SK-N-SH treated with all-trans-retinoic acid at 6 μM for 48 hours (cell line): ENCODE measurements around the gene STK32B.
"Not testable (repeated sequence)": the region's sequence is repeated elsewhere in the genome, so short reads cannot be mapped to it uniquely, and the experiment has no call there.

ENCODE experiments used
- ATAC-seq: fragments of 200-7000 bp; cut with Tn5 transposase; 3 replicates; pipeline ENCODE4 v1.9.1; 2020; ENCODE audit warnings: mild to moderate bottlenecking, moderate library complexity
- ARNTL ChIP-seq: fragments of 450-650 bp; formaldehyde crosslinking; IDR thresholded peaks from 2 replicates; pipeline ENCODE4 v1.5.0; 2020; ENCODE audit warnings: low read depth, mild to moderate bottlenecking, moderate library complexity, borderline replicate concordance
- BACH2 ChIP-seq: fragments of 250-450 bp; sonication (Bioruptor Pico); IDR thresholded peaks from 2 replicates; pipeline ENCODE4 v1.9.0; 2021; ENCODE audit warnings: mild to moderate bottlenecking, borderline replicate concordance
- CREB5 ChIP-seq: fragments of 250-450 bp; sonication (Bioruptor Pico); IDR thresholded peaks from 2 replicates; pipeline ENCODE4 v1.5.1; 2020; ENCODE audit warnings: low read depth, mild to moderate bottlenecking, moderate library complexity
- CSDC2 ChIP-seq: fragments of 250-450 bp; sonication (Bioruptor Pico); IDR thresholded peaks from 2 replicates; pipeline ENCODE4 v1.5.0; 2020; ENCODE audit warnings: mild to moderate bottlenecking, moderate library complexity
- CSRNP3 ChIP-seq: fragments of 250-450 bp; sonication (Bioruptor Pico); IDR thresholded peaks from 2 replicates; pipeline ENCODE4 v1.5.1; 2021; ENCODE audit warnings: mild to moderate bottlenecking, moderate library complexity
- ESRRG ChIP-seq: fragments of 250-450 bp; sonication (Bioruptor Pico); IDR thresholded peaks from 2 replicates; pipeline ENCODE4 v1.6.1; 2021; ENCODE audit warnings: mild to moderate bottlenecking
- GLIS3 ChIP-seq: fragments of 250-450 bp; sonication (Bioruptor Pico); IDR thresholded peaks from 2 replicates; pipeline ENCODE4 v1.5.0; 2020; ENCODE audit warnings: mild to moderate bottlenecking, moderate library complexity
- ISL1 ChIP-seq: fragments of 250-450 bp; sonication (Bioruptor Pico); IDR thresholded peaks from 2 replicates; pipeline ENCODE4 v2.1.2; 2022; ENCODE audit warnings: mild to moderate bottlenecking, moderate library complexity
- OSR1 ChIP-seq: fragments of 250-450 bp; sonication (Bioruptor Pico); IDR thresholded peaks from 2 replicates; pipeline ENCODE4 v1.8.0; 2022; ENCODE audit warnings: moderate library complexity, mild to moderate bottlenecking, inconsistent platforms
- PPARA ChIP-seq: fragments of 250-450 bp; sonication (Bioruptor Pico); IDR thresholded peaks from 2 replicates; pipeline ENCODE4 v1.5.0; 2020; ENCODE audit warnings: mild to moderate bottlenecking, borderline replicate concordance
- RARB ChIP-seq: fragments of 250-450 bp; sonication (Bioruptor Pico); IDR thresholded peaks from 2 replicates; pipeline ENCODE4 v1.8.0; 2021; ENCODE audit warnings: mild to moderate bottlenecking, moderate library complexity
- SNAI2 ChIP-seq: fragments of 250-450 bp; sonication (Bioruptor Pico); IDR thresholded peaks from 2 replicates; pipeline ENCODE4 v1.5.0; 2020; ENCODE audit warnings: mild to moderate bottlenecking, moderate library complexity
- TCF4 ChIP-seq: fragments of 250-450 bp; sonication (Bioruptor Pico); IDR thresholded peaks from 2 replicates; pipeline ENCODE4 v1.8.0; 2021; ENCODE audit warnings: mild to moderate bottlenecking, moderate library complexity, borderline replicate concordance
- TSHZ2 ChIP-seq: fragments of 250-450 bp; sonication (Bioruptor Pico); IDR thresholded peaks from 2 replicates; pipeline ENCODE4 v1.5.0; 2020; ENCODE audit warnings: mild to moderate bottlenecking, moderate library complexity
- ZC3H10 ChIP-seq: fragments of 250-450 bp; sonication (Bioruptor Pico); IDR thresholded peaks from 2 replicates; pipeline ENCODE4 v1.5.1; 2021; ENCODE audit warnings: mild to moderate bottlenecking, moderate library complexity
- ZFP3 ChIP-seq: fragments of 250-450 bp; sonication (Bioruptor Pico); IDR thresholded peaks from 2 replicates; pipeline ENCODE4 v1.5.0; 2020; ENCODE audit warnings: mild to moderate bottlenecking, moderate library complexity
- ZFP30 ChIP-seq: fragments of 450-650 bp; formaldehyde crosslinking; IDR thresholded peaks from 2 replicates; pipeline ENCODE4 v1.5.0; 2022; ENCODE audit warnings: mild to moderate bottlenecking, moderate library complexity
- ZNF565 ChIP-seq: fragments of 450-650 bp; formaldehyde crosslinking; conservative IDR thresholded peaks from 2 replicates; pipeline ENCODE4 v1.5.0; 2020; ENCODE audit warnings: low read depth, mild to moderate bottlenecking, moderate library complexity
- ZNF70 ChIP-seq: fragments of 450-650 bp; formaldehyde crosslinking; IDR thresholded peaks from 2 replicates; pipeline ENCODE4 v1.5.0; 2020; ENCODE audit warnings: mild to moderate bottlenecking, moderate library complexity
- ZNF8 ChIP-seq: fragments of 450-650 bp; formaldehyde crosslinking; IDR thresholded peaks from 2 replicates; pipeline ENCODE4 v1.5.0; 2020; ENCODE audit warnings: mild to moderate bottlenecking, moderate library complexity
- TF ChIP-seq, protein P1 (sequence below): fragments of 250-450 bp; sonication (Bioruptor Pico); IDR thresholded peaks from 2 replicates; pipeline ENCODE4 v1.8.0; 2021; ENCODE audit warnings: low read depth, mild to moderate bottlenecking, moderate library complexity, borderline replicate concordance
- TF ChIP-seq, protein P2 (sequence below): fragments of 250-450 bp; sonication (Bioruptor Pico); IDR thresholded peaks from 2 replicates; pipeline ENCODE4 v1.8.0; 2020; ENCODE audit warnings: mild to moderate bottlenecking, moderate library complexity, borderline replicate concordance

Gene STK32B

DNA sequence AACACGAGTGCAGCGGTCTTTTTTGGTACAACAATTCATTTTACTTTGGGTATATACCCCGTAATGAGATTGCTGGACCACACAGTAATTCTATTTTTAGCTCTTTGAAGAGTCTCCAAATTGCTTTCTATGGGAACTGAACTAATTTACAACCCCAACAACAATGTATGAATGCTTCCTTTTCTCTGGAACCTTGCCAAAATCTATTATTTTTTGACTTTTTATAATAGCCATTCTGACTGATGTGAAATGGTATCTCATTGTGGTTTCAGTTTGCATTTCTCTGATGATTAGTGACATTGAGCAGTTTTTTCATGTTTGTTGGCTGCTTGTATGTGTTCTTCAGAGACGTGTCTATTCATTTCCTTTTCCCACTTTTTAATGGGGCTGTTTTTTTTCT, 240.8 kb downstream of the STK32B start:
- TF ChIP-seq SNAI2 (CRISPR knock-in tag) (no peak), RARB (no peak), ARNTL (CRISPR knock-in tag) (no peak), ZC3H10 (CRISPR knock-in tag) (no peak), ZNF70 (CRISPR knock-in tag) (no peak), GLIS3 (CRISPR knock-in tag) (no peak), ZFP3 (no peak), CREB5 (CRISPR knock-in tag) (no peak), CSDC2 (CRISPR knock-in tag) (no peak), TCF4 (CRISPR knock-in tag) (no peak), BACH2 (CRISPR knock-in tag) (no peak), ESRRG (CRISPR knock-in tag) (no peak), ZFP30 (CRISPR knock-in tag) (no peak), ZNF8 (no peak), OSR1 (no peak), CSRNP3 (CRISPR knock-in tag) (no peak), PPARA (CRISPR knock-in tag) (no peak)
- TF ChIP-seq, protein P1, sequence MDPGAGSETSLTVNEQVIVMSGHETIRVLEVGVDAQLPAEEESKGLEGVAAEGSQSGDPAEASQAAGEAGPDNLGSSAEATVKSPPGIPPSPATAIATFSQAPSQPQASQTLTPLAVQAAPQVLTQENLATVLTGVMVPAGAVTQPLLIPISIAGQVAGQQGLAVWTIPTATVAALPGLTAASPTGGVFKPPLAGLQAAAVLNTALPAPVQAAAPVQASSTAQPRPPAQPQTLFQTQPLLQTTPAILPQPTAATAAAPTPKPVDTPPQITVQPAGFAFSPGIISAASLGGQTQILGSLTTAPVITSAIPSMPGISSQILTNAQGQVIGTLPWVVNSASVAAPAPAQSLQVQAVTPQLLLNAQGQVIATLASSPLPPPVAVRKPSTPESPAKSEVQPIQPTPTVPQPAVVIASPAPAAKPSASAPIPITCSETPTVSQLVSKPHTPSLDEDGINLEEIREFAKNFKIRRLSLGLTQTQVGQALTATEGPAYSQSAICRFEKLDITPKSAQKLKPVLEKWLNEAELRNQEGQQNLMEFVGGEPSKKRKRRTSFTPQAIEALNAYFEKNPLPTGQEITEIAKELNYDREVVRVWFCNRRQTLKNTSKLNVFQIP = no peak
- TF ChIP-seq, protein P2, sequence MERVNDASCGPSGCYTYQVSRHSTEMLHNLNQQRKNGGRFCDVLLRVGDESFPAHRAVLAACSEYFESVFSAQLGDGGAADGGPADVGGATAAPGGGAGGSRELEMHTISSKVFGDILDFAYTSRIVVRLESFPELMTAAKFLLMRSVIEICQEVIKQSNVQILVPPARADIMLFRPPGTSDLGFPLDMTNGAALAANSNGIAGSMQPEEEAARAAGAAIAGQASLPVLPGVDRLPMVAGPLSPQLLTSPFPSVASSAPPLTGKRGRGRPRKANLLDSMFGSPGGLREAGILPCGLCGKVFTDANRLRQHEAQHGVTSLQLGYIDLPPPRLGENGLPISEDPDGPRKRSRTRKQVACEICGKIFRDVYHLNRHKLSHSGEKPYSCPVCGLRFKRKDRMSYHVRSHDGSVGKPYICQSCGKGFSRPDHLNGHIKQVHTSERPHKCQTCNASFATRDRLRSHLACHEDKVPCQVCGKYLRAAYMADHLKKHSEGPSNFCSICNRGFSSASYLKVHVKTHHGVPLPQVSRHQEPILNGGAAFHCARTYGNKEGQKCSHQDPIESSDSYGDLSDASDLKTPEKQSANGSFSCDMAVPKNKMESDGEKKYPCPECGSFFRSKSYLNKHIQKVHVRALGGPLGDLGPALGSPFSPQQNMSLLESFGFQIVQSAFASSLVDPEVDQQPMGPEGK (CRISPR knock-in tag) = no peak
- no peak for ATAC-seq

GRCh38 chr4:5298000-5298787, 246.9 kb downstream of the STK32B start:
- not testable (repeated sequence) for ATAC-seq

- no peak for TF ChIP-seq TSHZ2 (CRISPR knock-in tag)
- no peak for TF ChIP-seq ZFP3
- no peak for TF ChIP-seq ZFP30 (CRISPR knock-in tag)
- no peak for TF ChIP-seq ESRRG (CRISPR knock-in tag)
- no peak for ATAC-seq
Measured at GRCh38 chr4:5300283-5300682, 249.0 kb downstream of the STK32B start.

DNA sequence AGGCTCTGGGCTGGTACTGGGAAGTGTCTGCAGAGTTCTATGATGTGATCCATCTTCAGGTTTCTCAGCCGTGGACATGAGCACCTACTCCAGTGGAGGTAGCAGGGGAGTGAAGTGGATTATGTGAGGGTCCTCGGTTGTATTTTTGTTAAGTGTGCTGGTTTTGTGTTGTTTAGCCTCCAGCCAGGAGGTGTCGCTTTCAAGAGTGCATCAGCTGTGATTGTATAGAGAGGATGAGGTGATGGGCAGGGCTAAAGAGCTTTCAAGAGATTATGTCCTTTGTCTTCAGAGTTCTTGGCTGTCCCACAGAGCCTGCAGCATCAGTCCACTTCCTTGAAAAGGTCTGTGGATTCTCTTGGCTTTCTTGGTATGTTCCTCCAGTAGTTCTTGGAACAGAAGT, 256.6 kb downstream of the STK32B start:
- no peak for ATAC-seq
- TF ChIP-seq CSDC2 (CRISPR knock-in tag) = no peak
- TF ChIP-seq CREB5 (CRISPR knock-in tag) = no peak
- no peak for TF ChIP-seq ARNTL (CRISPR knock-in tag)
- no peak for TF ChIP-seq PPARA (CRISPR knock-in tag)
- no peak for TF ChIP-seq BACH2 (CRISPR knock-in tag)
- TF ChIP-seq SNAI2 (CRISPR knock-in tag) = no peak
- TF ChIP-seq ISL1 (CRISPR knock-in tag) = no peak
- TF ChIP-seq ZFP30 (CRISPR knock-in tag) = no peak
- no peak for TF ChIP-seq GLIS3 (CRISPR knock-in tag)
- TF ChIP-seq RARB = no peak
- no peak for TF ChIP-seq ESRRG (CRISPR knock-in tag)
- TF ChIP-seq, protein P2 (CRISPR knock-in tag) = no peak
- TF ChIP-seq ZFP3 = no peak
- no peak for TF ChIP-seq ZNF8
- TF ChIP-seq ZNF70 (CRISPR knock-in tag) = no peak
- TF ChIP-seq OSR1 = no peak
- TF ChIP-seq ZNF565 (CRISPR knock-in tag) = no peak
